Epithelial cell of proximal tubule (primary cell): ENCODE measurements around the gene CCDC90B. TPM values are rescaled to one million over a fixed set of nuclear protein-coding genes. Genes with fewer than 3 reads are reported as not detected.
"Not testable (repeated sequence)": the region's sequence is repeated elsewhere in the genome, so short reads cannot be mapped to it uniquely, and the experiment has no call there.

Experiments
- DNase-seq: peaks from one replicate; pipeline ENCODE4 v3.0.0-alpha.2; 2011; ENCODE audit warnings: low read depth
- H3K4me3 ChIP-seq: 2 replicates; pipeline ENCODE4 v1.5.1; 2011; ENCODE audit warnings: low read depth, mild to moderate bottlenecking, low read length
- CTCF ChIP-seq: conservative IDR thresholded peaks from 2 replicates; pipeline ENCODE4 v1.5.1; 2012; ENCODE audit warnings: low read depth, mild to moderate bottlenecking, low read length
- total RNA-seq: library from RNA; depleted of rRNA; stranded (reverse); fragments of >200 nt; gene quantifications from 2 replicates; pipeline ENCODE4 v1.2.3, GENCODE V29; 2015

CCDC90B gene
- total RNA-seq, 1 donor from 2014 or later: 44.4 TPM

DNA sequence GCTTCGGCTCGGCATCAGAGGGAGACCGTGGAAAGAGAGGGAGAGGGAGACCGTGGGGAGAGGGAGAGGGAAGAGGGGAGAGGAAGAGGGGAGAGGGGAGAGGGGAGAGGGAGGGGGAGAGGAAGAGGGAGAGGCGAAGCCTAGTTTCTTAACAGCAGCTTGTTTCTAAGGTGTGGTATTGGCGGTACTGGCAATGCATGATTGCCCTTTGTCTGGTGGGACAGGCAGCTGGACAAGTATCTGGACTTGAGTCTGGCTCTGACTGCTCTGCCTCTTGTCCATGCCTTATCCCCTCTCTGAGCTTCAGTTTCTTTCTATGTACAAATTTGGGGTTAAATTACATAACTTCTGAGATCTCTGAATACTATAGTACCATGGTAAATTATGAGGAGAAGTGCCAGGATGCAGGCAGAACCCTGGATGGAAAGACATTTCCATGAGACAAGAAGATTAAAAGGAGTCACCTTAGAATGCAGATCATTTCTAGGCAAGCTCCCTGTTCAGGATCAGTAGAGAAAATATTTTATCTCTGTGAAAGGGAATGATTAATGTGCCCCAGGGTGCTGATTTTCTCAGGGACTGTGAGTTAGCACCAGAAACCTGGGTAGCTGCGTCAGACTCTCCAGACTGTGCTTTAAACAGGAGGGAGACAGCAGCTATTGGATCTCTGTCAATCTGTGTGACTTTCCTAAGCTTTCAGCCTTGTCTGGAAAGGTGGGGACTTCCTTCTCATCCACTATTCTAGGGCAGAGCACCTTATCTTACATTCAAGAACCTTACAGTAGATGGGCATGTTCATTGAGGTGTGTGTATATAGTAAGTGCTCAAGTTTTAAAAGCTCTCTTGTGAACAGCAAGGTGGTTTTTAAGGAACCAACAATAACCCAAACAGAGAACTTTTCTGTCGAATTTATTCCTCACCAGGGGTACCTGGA, 31.9 kb upstream of the CCDC90B start:
- no peak overlapping the region for H3K4me3 ChIP-seq
- no peak for TF ChIP-seq CTCF
- DNase-seq: no peak

GRCh38 chr11:83316897-83317268, 30.7 kb upstream of the CCDC90B start:
- DNase-seq, H3K4me3 ChIP-seq: not testable (repeated sequence)

GRCh38 chr11:83316143-83316896, 30.2 kb upstream of the CCDC90B start:
- H3K4me3 ChIP-seq, DNase-seq: not testable (repeated sequence)

GRCh38 chr11:83312430-83312829, 26.3 kb upstream of the CCDC90B start:
- no peak overlapping the region for H3K4me3 ChIP-seq
- no peak for TF ChIP-seq CTCF
- no peak for DNase-seq

DNA sequence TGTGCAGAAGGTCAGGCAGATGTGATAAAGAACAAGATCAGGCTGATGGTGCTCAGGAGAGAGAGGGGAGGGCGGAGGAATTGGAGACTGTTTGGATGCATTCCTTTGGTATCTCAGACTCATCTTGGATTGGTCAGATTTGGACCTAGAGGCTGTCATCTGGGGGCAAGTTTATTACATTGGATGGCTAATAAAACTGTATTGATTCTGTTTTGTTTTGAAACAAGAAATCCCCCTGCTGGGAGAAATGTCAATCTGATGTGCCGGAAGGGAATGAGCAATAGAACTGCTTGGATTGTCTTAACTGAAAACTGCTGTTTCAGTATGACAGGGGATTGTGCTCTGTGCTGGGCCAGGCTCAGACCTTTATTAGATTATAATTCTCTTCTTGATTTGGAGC, 25.5 kb upstream of the CCDC90B start:
- DNase-seq: no peak
- no peak overlapping the region for H3K4me3 ChIP-seq
- TF ChIP-seq CTCF: no peak

- no peak overlapping the region for H3K4me3 ChIP-seq
- no peak for DNase-seq
- no peak for TF ChIP-seq CTCF
Observed at GRCh38 chr11:83310718-83311117, 24.6 kb upstream of the CCDC90B start.

DNA sequence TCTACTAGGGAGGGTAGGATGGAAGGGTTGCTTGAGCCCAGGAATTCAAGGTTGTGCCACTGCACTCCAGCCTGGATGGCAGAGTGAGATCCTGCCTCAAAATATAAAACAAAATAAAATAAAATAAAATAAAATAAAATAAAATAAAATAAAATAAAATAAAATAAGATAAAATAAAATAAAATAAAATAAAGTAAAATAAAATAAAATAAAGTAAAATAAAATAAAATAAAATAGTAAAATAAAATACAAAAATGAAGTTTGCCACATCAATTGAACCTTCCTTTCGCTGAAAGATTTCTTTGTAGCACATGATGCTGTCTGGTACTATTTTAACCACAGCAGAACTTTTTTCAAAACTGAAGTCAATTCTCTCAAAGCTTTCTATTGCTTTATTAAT, 22.4 kb upstream of the CCDC90B start:
- not testable (repeated sequence) for DNase-seq, H3K4me3 ChIP-seq

DNA sequence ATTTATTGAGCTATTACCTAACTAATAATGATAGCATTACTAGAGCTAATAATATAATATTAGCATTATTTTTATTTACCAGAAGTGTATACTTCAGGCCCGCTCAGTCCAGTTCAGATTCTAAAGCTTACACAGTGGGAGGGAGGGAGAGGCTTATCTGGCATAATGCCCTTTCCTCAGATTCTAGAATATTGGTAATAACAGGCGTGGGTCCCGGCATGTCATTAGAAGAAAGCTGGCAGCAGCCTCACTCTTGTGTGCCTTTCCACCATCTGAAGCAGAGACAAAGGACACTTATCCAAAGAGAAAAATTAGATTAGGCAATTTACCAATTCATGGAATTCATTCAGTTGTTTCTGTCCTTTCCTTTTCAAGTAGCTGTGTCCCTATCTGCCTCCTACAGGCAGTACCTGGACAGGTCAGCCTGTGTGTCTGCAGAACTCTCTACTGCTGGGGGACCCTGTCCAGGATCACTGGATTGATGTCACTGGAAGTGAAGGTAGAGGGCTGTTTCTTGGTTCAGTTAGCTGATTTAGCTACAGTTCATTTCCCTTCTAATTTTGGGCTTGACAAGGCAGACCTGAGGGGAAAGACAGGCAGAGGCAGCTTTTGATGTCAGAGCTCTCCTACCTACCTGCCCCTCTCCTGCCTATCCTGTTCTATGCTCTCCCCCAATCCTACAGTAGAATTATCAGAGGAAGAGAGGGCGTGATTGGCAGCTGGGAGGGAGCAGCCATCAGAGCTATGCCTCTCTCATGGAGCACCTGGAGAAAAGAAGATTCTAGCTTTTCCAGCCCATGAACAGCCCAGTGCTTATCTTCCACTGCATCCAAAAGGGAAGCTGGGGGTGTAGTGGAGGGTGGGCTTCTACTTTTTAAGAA, 20.3 kb upstream of the CCDC90B start:
- no peak overlapping the region for H3K4me3 ChIP-seq
- no peak for TF ChIP-seq CTCF
- no peak for DNase-seq
